AG04450 (cell line): ENCODE data around the gene ARMC8. TPM values are rescaled to one million over a fixed set of nuclear protein-coding genes. Genes with fewer than 3 reads are reported as not detected.

Experiments used
- CTCF ChIA-PET: fragments of 300-600, 350-600 bp; formaldehyde crosslinking; extraction: SDS; loops from one replicate; lab custom pipeline; 2022; ENCODE audit warnings: antibody characterized with exemption, inconsistent platforms; lab: Charles Lee
- POLR2A ChIA-PET: fragments of 350-600 bp; formaldehyde crosslinking; extraction: SDS; loops from one replicate; lab custom pipeline; 2021; ENCODE audit warnings: antibody characterized with exemption, inconsistent platforms; lab: Yijun Ruan, JAX
- DNase-seq: peaks from one replicate; pipeline ENCODE4 v3.0.0-alpha.2; 2011; ENCODE audit warnings: low read depth, low spot score
- H3K27ac ChIP-seq: one replicate; pipeline ENCODE4 v1.5.1; 2012; ENCODE audit warnings: low read depth, low read length, control low read depth
- H3K27me3 ChIP-seq: one replicate; pipeline ENCODE4 v1.6.0; 2012; ENCODE audit warnings: low read length; ENCODE audit not compliant: control insufficient read depth, insufficient read depth
- H3K4me3 ChIP-seq: 2 replicates; pipeline ENCODE4 v1.5.1; 2011; ENCODE audit warnings: mild to moderate bottlenecking, low read depth, low read length, control low read depth
- H3K9me3 ChIP-seq: 2 replicates; pipeline ENCODE4 v1.5.1; 2012; ENCODE audit warnings: low read length; ENCODE audit not compliant: control insufficient read depth, insufficient read depth
- CTCF ChIP-seq: IDR thresholded peaks from 2 replicates; pipeline ENCODE4 v1.5.1; 2011; ENCODE audit warnings: low read depth, low read length, control low read depth, inconsistent platforms
- polyA plus RNA-seq: library from polyadenylated mRNA; depleted of rRNA; stranded (reverse); fragments of >200 nt; gene quantifications from 2 replicates; pipeline ENCODE4 v1.2.3, GENCODE V29; 2011

Gene ARMC8
- polyA plus RNA-seq, 1 experiment = 61.2 TPM

- TF ChIP-seq CTCF = no peak
- Histone ChIP-seq H3K4me3 (peak overlapping the region; percentile 68), H3K27ac (no peak overlapping the region), H3K27me3 (peaks cover 5% of the 10 kb centered on the region), H3K9me3 (no peaks in the 10 kb centered on the region; the same call in 1 of the 2 replicates)
- no peak for DNase-seq
- POLR2A ChIA-PET = no interaction called here
- CTCF ChIA-PET = interaction anchor here (0.6 to 5.2 kb wide), 6 partner anchors 15 to 1933 kb away, joined by 3 to 36 read pairs (median 4); partner anchors contain the start of gene MRAS
Measured at GRCh38 chr3:138329984-138330293, 142.8 kb downstream of the ARMC8 start.

DNA sequence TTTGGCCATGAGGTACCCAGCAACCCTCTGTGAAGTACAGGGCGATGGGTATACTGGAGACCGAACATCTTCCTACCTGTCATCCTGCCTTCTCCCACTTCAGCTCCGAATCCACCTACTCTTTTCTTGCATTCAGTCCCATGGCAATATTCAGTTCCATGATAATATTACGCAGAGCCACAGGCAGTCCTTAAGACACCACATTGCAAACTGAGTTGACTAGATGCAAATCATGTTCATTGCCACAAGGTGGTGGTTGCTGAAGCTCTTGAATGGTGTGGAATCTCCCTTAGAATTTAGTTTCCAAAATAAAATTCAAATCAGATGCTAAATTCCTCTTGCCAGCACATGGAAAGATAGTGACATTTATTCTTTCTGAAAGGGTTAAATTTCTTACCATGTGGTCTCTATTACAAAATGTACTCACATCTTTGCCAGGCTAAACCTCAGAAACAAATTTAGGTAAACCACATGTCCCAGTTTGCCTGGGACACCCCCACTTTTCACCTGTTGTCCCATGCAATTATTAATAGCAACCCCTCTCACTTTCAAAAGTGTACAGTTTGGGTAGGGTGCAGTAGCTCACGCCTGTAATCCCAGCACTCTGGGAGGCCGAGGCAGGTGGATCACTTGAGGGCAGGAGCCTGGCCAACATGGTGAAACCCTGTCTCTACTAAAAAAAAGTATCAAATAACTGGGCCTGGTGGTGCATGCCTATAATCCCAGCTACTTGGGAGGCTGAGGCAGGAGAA, 144.2 kb downstream of the ARMC8 start:
- peak; percentile 43 for TF ChIP-seq CTCF
- Histone ChIP-seq H3K4me3 (no peak overlapping the region), H3K27me3 (peaks cover 8% of the 10 kb centered on the region), H3K9me3 (no peaks in the 10 kb centered on the region; the same call in 1 of the 2 replicates), H3K27ac (no peak overlapping the region)
- ChIA-PET POLR2A (no interaction called here), CTCF (interaction anchor here (0.6 to 5.5 kb wide), 13 partner anchors 14 to 852 kb away, joined by 3 to 36 read pairs (median 5); partner anchors contain the start of genes CEP70 and MRAS)
- DNase-seq = no peak

DNA sequence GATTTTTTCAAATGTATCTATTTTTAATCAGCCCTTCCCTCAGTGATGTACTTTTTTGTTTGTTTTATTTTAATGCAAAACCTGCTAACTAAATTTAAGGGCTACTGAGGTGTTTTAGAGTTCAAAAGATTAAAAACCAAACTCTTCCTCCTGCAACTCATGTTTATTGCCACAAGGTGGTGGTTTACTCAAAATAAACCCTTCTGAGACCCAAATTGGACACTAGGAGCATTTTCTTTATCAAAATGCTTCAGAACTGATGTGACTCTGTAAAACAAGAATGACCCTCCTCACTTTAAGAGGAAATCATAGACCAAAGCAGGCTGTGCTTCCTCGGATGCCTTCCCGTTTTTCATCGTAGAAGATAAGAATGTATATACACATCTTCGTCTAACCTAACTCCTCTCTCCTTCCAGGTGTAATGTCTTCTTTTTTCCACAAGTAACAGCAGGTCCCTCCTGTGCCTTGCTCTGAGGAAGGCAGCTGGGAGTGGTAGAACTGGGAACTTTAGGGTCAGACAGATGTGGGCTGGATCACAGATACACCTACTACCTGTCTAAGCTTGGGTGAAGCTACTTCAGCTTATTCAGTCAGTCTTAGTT, 145.5 kb downstream of the ARMC8 start:
- DNase-seq = no peak

DNA sequence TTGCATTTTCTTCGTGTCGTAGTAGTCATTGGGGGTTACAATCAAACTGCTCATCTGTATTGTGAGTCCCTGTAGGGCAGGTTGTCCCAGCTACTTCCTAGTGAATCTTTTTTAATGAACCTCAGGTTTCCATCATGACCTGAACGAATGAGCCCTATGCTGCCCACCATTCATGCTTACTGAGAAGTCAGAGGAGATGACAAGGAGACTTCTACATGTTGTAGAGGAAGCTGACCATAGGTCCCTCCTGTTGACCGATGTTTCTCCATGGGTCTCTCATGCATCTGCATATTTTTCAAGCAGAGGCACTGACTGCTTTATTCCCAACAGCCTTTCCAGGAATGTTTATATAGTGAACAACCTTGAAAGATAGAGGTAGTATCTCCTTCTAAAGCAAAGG, 147.5 kb downstream of the ARMC8 start:
- CTCF ChIA-PET = interaction anchor here (1.2 to 5.5 kb wide), 4 partner anchors 13 to 589 kb away, joined by 4 to 26 read pairs (median 5); no protein-coding TSS in a partner anchor
- TF ChIP-seq CTCF = no peak
- POLR2A ChIA-PET = no interaction called here
- H3K27ac ChIP-seq = no peak overlapping the region
- H3K4me3 ChIP-seq = no peak overlapping the region
- DNase-seq = no peak
- peaks cover 8% of the 10 kb centered on the region for H3K27me3 ChIP-seq
- H3K9me3 ChIP-seq = no peaks in the 10 kb centered on the region; the same call in 1 of the 2 replicates

More for the DNA sequence above, 145.5 kb downstream of the ARMC8 start:
- ChIA-PET POLR2A (no interaction called here), CTCF (interaction anchor here (1.0 to 5.5 kb wide), 7 partner anchors 12 to 591 kb away, joined by 3 to 36 read pairs (median 13); partner anchors contain the start of gene MRAS)
- H3K27me3 ChIP-seq = peaks cover 8% of the 10 kb centered on the region
- no peak overlapping the region for H3K4me3 ChIP-seq
- TF ChIP-seq CTCF = peak; percentile 66
- no peaks in the 10 kb centered on the region; the same call in 1 of the 2 replicates for H3K9me3 ChIP-seq
- H3K27ac ChIP-seq = no peak overlapping the region
